ENCODE measurements around the gene MED12L.

Gene MED12L

DNA sequence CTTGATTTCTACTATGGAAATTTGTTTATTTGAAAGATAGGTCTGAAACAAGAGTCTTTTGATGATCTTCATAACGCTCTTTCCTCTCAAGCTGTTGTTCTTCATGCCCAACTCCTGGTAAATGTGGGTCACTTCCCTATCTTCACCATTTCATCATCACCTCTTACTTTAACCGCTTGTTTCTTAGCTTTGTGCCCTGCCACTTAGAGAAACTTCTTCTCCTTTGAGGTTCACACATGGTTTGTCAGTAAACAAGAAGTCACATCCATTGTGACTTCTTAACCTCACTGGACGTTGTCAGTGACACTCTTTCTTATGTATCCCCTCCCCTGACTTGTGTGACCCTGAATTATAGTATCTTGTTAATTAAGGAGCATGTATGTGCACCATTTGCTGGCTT is 260.8 kb downstream of the MED12L start:
- TF ChIP-seq, protein P1, sequence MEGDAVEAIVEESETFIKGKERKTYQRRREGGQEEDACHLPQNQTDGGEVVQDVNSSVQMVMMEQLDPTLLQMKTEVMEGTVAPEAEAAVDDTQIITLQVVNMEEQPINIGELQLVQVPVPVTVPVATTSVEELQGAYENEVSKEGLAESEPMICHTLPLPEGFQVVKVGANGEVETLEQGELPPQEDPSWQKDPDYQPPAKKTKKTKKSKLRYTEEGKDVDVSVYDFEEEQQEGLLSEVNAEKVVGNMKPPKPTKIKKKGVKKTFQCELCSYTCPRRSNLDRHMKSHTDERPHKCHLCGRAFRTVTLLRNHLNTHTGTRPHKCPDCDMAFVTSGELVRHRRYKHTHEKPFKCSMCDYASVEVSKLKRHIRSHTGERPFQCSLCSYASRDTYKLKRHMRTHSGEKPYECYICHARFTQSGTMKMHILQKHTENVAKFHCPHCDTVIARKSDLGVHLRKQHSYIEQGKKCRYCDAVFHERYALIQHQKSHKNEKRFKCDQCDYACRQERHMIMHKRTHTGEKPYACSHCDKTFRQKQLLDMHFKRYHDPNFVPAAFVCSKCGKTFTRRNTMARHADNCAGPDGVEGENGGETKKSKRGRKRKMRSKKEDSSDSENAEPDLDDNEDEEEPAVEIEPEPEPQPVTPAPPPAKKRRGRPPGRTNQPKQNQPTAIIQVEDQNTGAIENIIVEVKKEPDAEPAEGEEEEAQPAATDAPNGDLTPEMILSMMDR (IDR thresholded peaks at IDR 0.05; ENCODE audit: low read depth, low read length), result no peak
- in situ Hi-C loops (cut with HindIII; ENCODE audit: low sequenced_read_pairs), result no loop called here
- no peak overlapping the region for H3K4me3 ChIP-seq (ENCODE audit: low read depth, low read length)
- no peak for DNase-seq (ENCODE audit: low read depth, low spot score)

DNA sequence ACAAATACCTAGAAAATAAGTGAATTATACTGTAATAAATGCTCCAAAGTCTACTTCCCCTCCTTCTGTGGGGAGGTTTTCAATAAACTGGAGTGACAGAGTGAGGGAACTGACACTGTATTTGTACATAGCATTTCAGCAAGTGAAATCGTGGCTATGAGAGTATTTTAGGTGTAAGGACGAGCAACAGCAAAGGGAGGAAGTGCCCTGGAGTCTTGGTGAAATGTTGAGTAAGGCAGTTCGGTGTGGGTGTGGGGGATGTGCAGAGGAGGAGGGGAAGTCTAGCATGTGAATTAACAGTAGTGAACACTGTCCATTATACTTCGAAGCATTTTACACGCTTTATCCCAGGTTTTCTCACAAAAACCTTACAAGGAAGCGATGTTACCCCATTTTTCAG is 262.0 kb downstream of the MED12L start:
- H3K4me3 ChIP-seq (ENCODE audit: low read depth, low read length), result no peak overlapping the region

DNA sequence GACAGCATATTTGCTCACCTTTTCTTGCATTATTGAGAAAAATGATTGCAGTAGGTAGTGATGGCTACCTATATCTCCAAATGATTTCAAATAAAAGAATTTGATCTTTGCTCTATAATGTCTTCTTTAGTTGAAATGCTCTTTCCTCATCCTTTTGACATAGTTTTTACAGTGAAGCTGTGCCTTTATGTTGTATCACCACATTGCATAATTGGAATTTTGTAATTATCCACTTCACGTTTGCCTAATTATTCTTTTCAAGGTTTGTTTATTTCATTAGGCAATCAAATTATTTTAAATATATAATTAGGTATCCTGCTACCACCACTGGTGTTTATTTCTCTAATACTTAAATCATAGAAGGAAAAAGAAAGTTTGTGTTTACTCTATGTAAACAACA is 265.2 kb downstream of the MED12L start:
- DNase-seq (ENCODE audit: low read depth, low spot score), result no peak
- in situ Hi-C loops (cut with HindIII; ENCODE audit: low sequenced_read_pairs), result no loop called here
- no peak overlapping the region for H3K4me3 ChIP-seq (ENCODE audit: low read depth, low read length)
- TF ChIP-seq, protein P1 (IDR thresholded peaks at IDR 0.05; ENCODE audit: low read depth, low read length), result no peak

More for the DNA sequence above, 262.0 kb downstream of the MED12L start:
- TF ChIP-seq, protein P1 (IDR thresholded peaks at IDR 0.05; ENCODE audit: low read depth, low read length), result no peak
- in situ Hi-C loops (cut with HindIII; ENCODE audit: low sequenced_read_pairs), result no loop called here
- no peak for DNase-seq (ENCODE audit: low read depth, low spot score)

DNA sequence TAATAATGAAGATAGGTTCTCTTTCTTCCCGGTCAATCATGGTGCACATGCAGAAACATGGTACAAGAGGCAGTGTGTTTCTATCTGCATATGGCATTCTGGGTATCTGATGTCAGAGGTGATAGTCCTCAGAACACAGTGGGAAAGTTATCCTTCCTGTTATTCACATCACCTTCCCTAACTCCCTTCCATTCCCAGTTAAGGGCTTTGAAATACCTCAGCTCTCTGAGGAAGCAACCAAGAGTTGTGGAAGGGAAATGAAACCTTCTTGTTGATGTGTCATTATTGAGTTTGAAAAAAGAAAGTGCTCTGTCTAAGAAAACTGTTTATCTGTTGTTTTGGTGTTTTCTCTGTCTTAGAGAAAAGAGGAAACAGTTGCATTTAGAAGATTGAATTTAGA is 265.8 kb downstream of the MED12L start:
- in situ Hi-C loops (cut with HindIII; ENCODE audit: low sequenced_read_pairs), result no loop called here
- TF ChIP-seq, protein P1 (IDR thresholded peaks at IDR 0.05; ENCODE audit: low read depth, low read length), result no peak
- no peak for DNase-seq (ENCODE audit: low read depth, low spot score)
- no peak overlapping the region for H3K4me3 ChIP-seq (ENCODE audit: low read depth, low read length)

DNA sequence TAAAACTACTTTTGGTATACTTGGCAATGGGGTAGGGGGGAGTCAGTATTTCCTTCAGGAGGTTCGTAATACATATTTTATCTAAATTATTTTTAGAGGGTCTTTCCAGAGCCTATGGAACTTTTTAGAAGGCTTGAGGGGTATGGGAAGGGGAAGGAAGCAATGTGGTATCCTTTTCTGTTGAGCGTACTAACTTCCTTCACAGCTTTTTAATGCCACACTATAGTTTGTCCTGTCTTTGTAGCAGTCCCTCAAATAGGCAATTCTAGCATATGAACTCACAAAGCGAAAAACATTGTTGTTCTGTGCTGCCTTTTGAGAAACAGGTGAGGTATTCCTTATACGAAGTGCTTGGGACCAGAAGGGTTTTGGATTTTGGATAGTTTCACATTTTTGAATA is 266.2 kb downstream of the MED12L start:
- DNase-seq (ENCODE audit: low read depth, low spot score), result no peak
- no peak overlapping the region for H3K4me3 ChIP-seq (ENCODE audit: low read depth, low read length)
- in situ Hi-C loops (cut with HindIII; ENCODE audit: low sequenced_read_pairs), result no loop called here
- TF ChIP-seq, protein P1 (IDR thresholded peaks at IDR 0.05; ENCODE audit: low read depth, low read length), result no peak

DNA sequence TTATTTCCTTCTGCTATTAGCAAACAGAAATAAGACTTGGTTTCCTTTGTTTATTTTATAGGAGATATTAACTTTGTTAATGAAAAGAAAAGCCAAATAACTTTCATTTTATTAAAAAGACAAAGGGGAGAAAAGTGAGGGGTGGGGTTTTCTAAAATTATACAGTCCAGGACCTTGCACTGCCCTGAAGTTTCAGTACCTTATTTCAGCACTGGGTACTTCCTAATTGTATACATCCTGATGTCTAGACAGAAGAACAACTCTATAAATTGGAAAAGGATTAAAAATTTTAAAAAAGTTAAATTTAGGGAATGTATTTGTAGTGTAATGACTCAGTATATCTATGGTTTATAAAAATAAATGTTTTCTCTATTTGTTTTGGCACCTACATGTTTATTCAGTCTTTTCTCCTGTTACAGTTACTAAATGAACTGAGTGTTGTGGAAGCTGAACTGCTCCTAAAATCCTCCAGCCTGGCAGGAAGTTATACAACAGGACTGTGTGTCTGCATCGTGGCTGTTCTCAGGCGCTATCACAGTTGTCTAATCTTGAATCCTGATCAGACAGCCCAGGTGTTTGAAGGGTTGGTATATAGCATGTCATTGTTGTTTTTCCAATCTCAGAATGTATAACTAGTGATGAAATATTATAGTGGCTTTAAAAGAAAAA is 271.5 kb downstream of the MED12L start:
- in situ Hi-C loops (cut with HindIII; ENCODE audit: low sequenced_read_pairs), result no loop called here
- TF ChIP-seq, protein P1 (IDR thresholded peaks at IDR 0.05; ENCODE audit: low read depth, low read length), result no peak
- H3K4me3 ChIP-seq (ENCODE audit: low read depth, low read length), result no peak overlapping the region
- DNase-seq (ENCODE audit: low read depth, low spot score), result peak; percentile 42

Measured in astrocyte of the spinal cord (primary cell).